ENCODE results near the gene MIF4GD. TPM values are rescaled to one million over a fixed set of nuclear protein-coding genes. Genes with fewer than 3 reads are reported as not detected.
A peak's percentile ranks its signal among the peaks of the same experiment; 100 is the strongest.

Gene MIF4GD
- total RNA-seq, 1 experiment from 2014 or later = 26.1 TPM

- no peak overlapping the region for H3K27ac ChIP-seq (ENCODE audit: insufficient read length, low read depth, low read length)
- H3K79me1 ChIP-seq (ENCODE audit: insufficient read depth, low read depth, low read length, poor library complexity, severe bottlenecking) = no peaks in the 10 kb centered on the region
- H2BK15ac ChIP-seq (ENCODE audit: low read depth, low read length) = no peak overlapping the region
- no CpG with 5 or more reads among the region's 6 CpGs for whole genome bisulfite sequencing (ENCODE audit: extremely low coverage, insufficient read length, low lambda C conversion rate)
- no peak overlapping the region for H2AFZ ChIP-seq (ENCODE audit: low read length)
- H3K23ac ChIP-seq (ENCODE audit: insufficient read length, low read depth, low read length) = no peak overlapping the region
- H3K18ac ChIP-seq (ENCODE audit: insufficient read length, low read depth, low read length) = no peak overlapping the region
- no peaks in the 10 kb centered on the region for H3K9me3 ChIP-seq (ENCODE audit: control insufficient read depth, low read depth, low read length)
- no peak overlapping the region for H2AK5ac ChIP-seq (ENCODE audit: insufficient read length, low read length)
- no peaks in the 10 kb centered on the region for H3K79me2 ChIP-seq (ENCODE audit: insufficient read depth, low read length)
- H2BK12ac ChIP-seq (ENCODE audit: insufficient read length, low read depth, low read length) = no peak overlapping the region
- H2BK5ac ChIP-seq (ENCODE audit: insufficient read length, low read length) = no peak overlapping the region
- Mint-ChIP-seq H3K9me3 (no peaks in the 10 kb centered on the region), H3K4me1 (peaks cover 15 to 20% of the 10 kb centered on the region in 2 experiments), H3K27ac (peak overlapping the region in 2 of 3 experiments; percentile 44 to 81; a peak in 3 of 7 replicates), H3K36me3 (ENCODE audit: insufficient read depth in 1 of 3, low read depth in 3 of 3) (peaks cover 0 to 41% (median 40%) of the 10 kb centered on the region in 3 experiments; a peak in 6 of 7 replicates), H3K4me3 (peak overlapping the region; percentile 76 to 86), H3K27me3 (ENCODE audit: low read depth) (no peaks in the 10 kb centered on the region; the same call in 1 of the 2 replicates)
- H3K9ac ChIP-seq (ENCODE audit: extremely low read depth, insufficient read length, low read length) = peak overlapping the region; percentile 42
- no peak overlapping the region for H2BK20ac ChIP-seq (ENCODE audit: low read depth, low read length, poor library complexity, severe bottlenecking)
- H3K14ac ChIP-seq (ENCODE audit: insufficient read depth, low read length) = 0 out of 2 replicates have a peak overlapping the region, but pooled peaks have one; percentile 4
- H4K20me1 ChIP-seq (ENCODE audit: control insufficient read depth, insufficient read depth, insufficient read length) = no peaks in the 10 kb centered on the region
- H3K4me1 ChIP-seq (ENCODE audit: insufficient read depth, low read length) = 0 out of 2 replicates have a peak, but pooled peaks cover 2% of the 10 kb centered on the region
- H3T11ph ChIP-seq (ENCODE audit: low read length) = no peak overlapping the region
- no peak overlapping the region for H4K91ac ChIP-seq (ENCODE audit: insufficient read length, low read depth, low read length)
- H3K4me2 ChIP-seq (ENCODE audit: insufficient read depth, insufficient read length, low read length) = peak overlapping the region; percentile 74
- H3K27me3 ChIP-seq (ENCODE audit: insufficient read depth, low read length) = no peaks in the 10 kb centered on the region
- H2BK120ac ChIP-seq (ENCODE audit: low read depth, low read length, poor library complexity, severe bottlenecking) = no peak overlapping the region
- no peak overlapping the region for H3K4ac ChIP-seq (ENCODE audit: low read depth, low read length)
- no peak for TF ChIP-seq CTCF (conservative IDR thresholded peaks at IDR 0.05)
- H3K56ac ChIP-seq (ENCODE audit: insufficient read length, low read depth, low read length) = no peak overlapping the region
- no peak for DNase-seq
- H4K5ac ChIP-seq (ENCODE audit: insufficient read length, low read depth, low read length) = no peak overlapping the region
- H4K8ac ChIP-seq (replicated peaks; ENCODE audit: insufficient read length, low read depth, low read length) = no peak overlapping the region
- H3K23me2 ChIP-seq (ENCODE audit: insufficient read length, low read depth, low read length, poor library complexity, severe bottlenecking) = peaks cover 22% of the 10 kb centered on the region
These were observed 1.2 kb downstream of the MIF4GD start for GRCh38 chr17:75269844-75270217.

Data from H9 (cell line).